GM19463 (cell line): ENCODE data around the gene E2F2.

Source experiments
- ATAC-seq: cut with Tn5 transposase; IDR thresholded peaks from one replicate; pipeline ENCODE4 v1.9.1; 2021; ENCODE audit warnings: mild to moderate bottlenecking, moderate library complexity; ENCODE audit not compliant: unreplicated experiment

E2F2 gene

GRCh38 chr1:23485002-23485332, 46.1 kb downstream of the E2F2 start:
- no peak for ATAC-seq

- ATAC-seq: peak; percentile 53
Measured at GRCh38 chr1:23484253-23485001, 46.6 kb downstream of the E2F2 start.

- ATAC-seq: no peak
Measured at GRCh38 chr1:23483321-23484252, 47.4 kb downstream of the E2F2 start, which contains the start of gene ASAP3. TSS of gene ASAP3 (minus strand) at chr1:23484179. CDS start at chr1:23484133, 46 bp downstream.

GRCh38 chr1:23481904-23482303, 49.1 kb downstream of the E2F2 start:
- ATAC-seq: no peak

GRCh38 chr1:23481026-23481597, 49.9 kb downstream of the E2F2 start:
- no peak for ATAC-seq

GRCh38 chr1:23480187-23481025, 50.6 kb downstream of the E2F2 start:
- ATAC-seq: no peak

GRCh38 chr1:23479666-23479941, 51.4 kb downstream of the E2F2 start:
- ATAC-seq: no peak

GRCh38 chr1:23478896-23479665, 52.0 kb downstream of the E2F2 start:
- no peak for ATAC-seq

GRCh38 chr1:23477359-23478144, 53.5 kb downstream of the E2F2 start:
- ATAC-seq: no peak

GRCh38 chr1:23475641-23476040, 55.4 kb downstream of the E2F2 start:
- ATAC-seq: no peak

GRCh38 chr1:23475134-23475628, 55.9 kb downstream of the E2F2 start:
- no peak for ATAC-seq

GRCh38 chr1:23473037-23473800, 57.8 kb downstream of the E2F2 start:
- no peak for ATAC-seq

- no peak for ATAC-seq
Measured at GRCh38 chr1:23472351-23473036, 58.5 kb downstream of the E2F2 start.

GRCh38 chr1:23471473-23472075, 59.5 kb downstream of the E2F2 start:
- no peak for ATAC-seq

- ATAC-seq: no peak
Measured at GRCh38 chr1:23470282-23471070, 60.6 kb downstream of the E2F2 start.

- no peak for ATAC-seq
Measured at GRCh38 chr1:23469372-23469982, 61.6 kb downstream of the E2F2 start.
